ENCODE results near the gene PAQR6.

PAQR6 gene

DNA sequence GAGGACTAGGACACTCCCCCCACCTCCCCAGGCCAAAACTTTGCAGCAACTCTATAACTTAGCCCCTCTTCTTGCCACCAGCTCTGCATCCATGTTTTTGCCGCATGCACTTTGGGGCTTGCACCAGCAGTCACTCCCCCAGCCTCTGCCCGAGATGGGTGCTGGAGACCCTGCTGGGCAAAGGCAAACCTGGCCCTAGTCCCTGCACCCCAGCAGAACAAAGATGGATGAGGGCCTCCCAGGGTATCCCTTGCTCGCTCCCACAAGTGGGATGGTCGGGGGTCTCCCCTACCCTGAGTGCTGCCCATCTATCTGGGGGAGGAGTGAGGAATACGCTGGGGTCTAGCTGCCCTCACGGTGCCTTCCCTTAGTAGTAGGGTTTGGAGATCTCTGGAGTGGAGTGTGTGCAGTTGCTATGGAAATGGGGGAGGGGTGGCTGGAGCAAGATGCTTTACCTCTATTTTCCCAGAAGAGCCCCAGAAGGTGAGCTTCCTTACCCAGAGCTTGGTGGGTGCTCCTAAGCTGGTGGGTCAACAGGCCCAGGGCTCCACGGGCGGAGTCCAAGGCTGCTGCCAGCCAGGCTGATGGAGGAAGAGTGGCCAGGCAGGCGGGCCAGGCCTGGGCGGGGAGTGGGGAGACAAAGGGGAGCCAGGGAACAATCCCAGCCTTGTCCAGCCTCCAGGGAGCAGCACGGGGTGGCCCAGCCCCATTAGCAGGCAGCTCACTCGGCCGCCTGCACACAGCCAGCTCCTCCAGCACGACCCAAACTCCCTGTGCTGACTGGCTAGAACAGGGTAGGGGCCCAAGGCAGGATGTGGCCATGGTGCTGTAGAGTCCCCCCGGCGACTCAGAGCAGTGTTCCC lies at the start of gene PAQR6:
Gene PAQR6 (minus strand): TSS at position 597 of the 863 bp plus-strand sequence. CDS start 1,325 bp downstream, outside the sequence.
- H3K27me3 ChIP-seq (ENCODE audit: control insufficient read depth, insufficient read depth, low read length) = peaks cover 21% of the 10 kb centered on the region
- no peak within 1 kb of the TSS for H3K9ac ChIP-seq (ENCODE audit: low read length)
- H3K27ac ChIP-seq (ENCODE audit: low read depth, low read length) = no peak within 1 kb of the TSS
- peaks cover 29% of the 10 kb centered on the region for H3K36me3 ChIP-seq (ENCODE audit: control insufficient read depth, insufficient read depth, low read length)
- peaks cover 3% of the 10 kb centered on the region for H3K4me1 ChIP-seq (ENCODE audit: control insufficient read depth, insufficient read depth, low read length)
- H3K4me3 ChIP-seq (ENCODE audit: low read length) = no peak within 1 kb of the TSS

GRCh38 chr1:156295391-156295947 lies 47.6 kb upstream of the PAQR6 start, which contains the start of gene GLMP:
Gene GLMP (minus strand): TSS chr1:156295679. CDS start chr1:156295645, 34 bp downstream.
- peak within 1 kb of the TSS; percentile 67 for H3K27ac ChIP-seq (ENCODE audit: low read depth, low read length)
- H3K36me3 ChIP-seq (ENCODE audit: control insufficient read depth, insufficient read depth, low read length) = no peaks in the 10 kb centered on the region
- peak within 1 kb of the TSS; percentile 88 for H3K9ac ChIP-seq (ENCODE audit: low read length)
- peak within 1 kb of the TSS; percentile 91 for H3K4me3 ChIP-seq (ENCODE audit: low read length)
- no peaks in the 10 kb centered on the region for H3K27me3 ChIP-seq (ENCODE audit: control insufficient read depth, insufficient read depth, low read length)
- peaks cover 11% of the 10 kb centered on the region for H3K4me1 ChIP-seq (ENCODE audit: control insufficient read depth, insufficient read depth, low read length)

DNA sequence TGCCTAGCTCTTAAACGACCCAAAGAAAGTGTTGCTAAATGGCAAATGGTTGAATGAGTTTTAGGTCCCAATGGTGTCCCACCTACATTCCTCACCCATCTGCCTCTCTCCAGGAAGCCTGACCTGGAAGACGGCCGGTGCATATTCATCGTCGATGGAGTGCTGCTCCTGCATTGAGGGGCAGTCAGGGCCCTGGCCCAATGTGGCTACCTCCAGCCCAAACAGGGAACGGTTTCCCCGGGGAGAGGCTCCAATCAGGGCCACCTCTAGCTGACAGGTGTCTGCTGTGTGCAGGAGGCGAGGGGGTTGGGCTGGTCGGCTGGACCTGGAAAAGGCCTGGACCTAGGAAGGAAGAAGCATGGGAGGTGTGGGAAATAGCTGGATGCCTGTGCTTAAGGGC lies 46.0 kb upstream of the PAQR6 start:
- H3K4me3 ChIP-seq (ENCODE audit: low read length) = no peak overlapping the region
- H3K4me1 ChIP-seq (ENCODE audit: control insufficient read depth, insufficient read depth, low read length) = peaks cover 11% of the 10 kb centered on the region
- no peak overlapping the region for H3K9ac ChIP-seq (ENCODE audit: low read length)
- H3K27ac ChIP-seq (ENCODE audit: low read depth, low read length) = no peak overlapping the region
- H3K36me3 ChIP-seq (ENCODE audit: control insufficient read depth, insufficient read depth, low read length) = no peaks in the 10 kb centered on the region
- no peaks in the 10 kb centered on the region for H3K27me3 ChIP-seq (ENCODE audit: control insufficient read depth, insufficient read depth, low read length)

DNA sequence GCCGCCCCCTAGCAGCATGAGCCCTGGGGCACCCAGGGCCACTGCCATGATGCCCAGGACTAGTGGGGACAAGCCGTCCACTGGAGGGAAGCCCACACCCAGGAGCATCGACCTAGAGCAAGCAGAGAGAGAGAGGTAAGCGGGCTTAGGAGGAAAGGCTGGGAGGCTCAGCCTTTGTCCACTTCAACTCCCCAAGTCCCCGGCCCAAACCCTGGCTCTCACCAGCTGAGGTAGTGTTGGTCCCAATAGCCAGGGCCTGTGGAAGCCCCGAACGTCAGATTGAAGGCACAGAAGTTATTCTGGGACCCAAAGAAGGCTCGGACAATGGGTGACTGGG lies 45.2 kb upstream of the PAQR6 start:
- no peak overlapping the region for H3K27ac ChIP-seq (ENCODE audit: low read depth, low read length)
- no peaks in the 10 kb centered on the region for H3K27me3 ChIP-seq (ENCODE audit: control insufficient read depth, insufficient read depth, low read length)
- no peak overlapping the region for H3K4me3 ChIP-seq (ENCODE audit: low read length)
- H3K4me1 ChIP-seq (ENCODE audit: control insufficient read depth, insufficient read depth, low read length) = peaks cover 11% of the 10 kb centered on the region
- no peaks in the 10 kb centered on the region for H3K36me3 ChIP-seq (ENCODE audit: control insufficient read depth, insufficient read depth, low read length)
- H3K9ac ChIP-seq (ENCODE audit: low read length) = no peak overlapping the region

GRCh38 chr1:156291226-156292061 lies 43.6 kb upstream of the PAQR6 start:
- H3K27me3 ChIP-seq (ENCODE audit: control insufficient read depth, insufficient read depth, low read length) = no peaks in the 10 kb centered on the region
- H3K4me1 ChIP-seq (ENCODE audit: control insufficient read depth, insufficient read depth, low read length) = peaks cover 11% of the 10 kb centered on the region
- H3K4me3 ChIP-seq (ENCODE audit: low read length) = peak overlapping the region; percentile 69
- peak overlapping the region; percentile 77 for H3K27ac ChIP-seq (ENCODE audit: low read depth, low read length)
- no peaks in the 10 kb centered on the region for H3K36me3 ChIP-seq (ENCODE audit: control insufficient read depth, insufficient read depth, low read length)
- peak overlapping the region; percentile 39 for H3K9ac ChIP-seq (ENCODE audit: low read length)

- Histone ChIP-seq H3K9ac (ENCODE audit: low read length) (no peak overlapping the region), H3K27ac (ENCODE audit: low read depth, low read length) (no peak overlapping the region), H3K27me3 (ENCODE audit: control insufficient read depth, insufficient read depth, low read length) (no peaks in the 10 kb centered on the region), H3K4me3 (ENCODE audit: low read length) (no peak overlapping the region), H3K4me1 (ENCODE audit: control insufficient read depth, insufficient read depth, low read length) (peaks cover 7% of the 10 kb centered on the region), H3K36me3 (ENCODE audit: control insufficient read depth, insufficient read depth, low read length) (no peaks in the 10 kb centered on the region)
Measured at GRCh38 chr1:156289857-156290256, 42.0 kb upstream of the PAQR6 start.

- H3K9ac ChIP-seq (ENCODE audit: low read length) = no peak overlapping the region
- H3K27ac ChIP-seq (ENCODE audit: low read depth, low read length) = no peak overlapping the region
- peaks cover 15% of the 10 kb centered on the region for H3K4me1 ChIP-seq (ENCODE audit: control insufficient read depth, insufficient read depth, low read length)
- H3K27me3 ChIP-seq (ENCODE audit: control insufficient read depth, insufficient read depth, low read length) = no peaks in the 10 kb centered on the region
- no peak overlapping the region for H3K4me3 ChIP-seq (ENCODE audit: low read length)
- H3K36me3 ChIP-seq (ENCODE audit: control insufficient read depth, insufficient read depth, low read length) = no peaks in the 10 kb centered on the region
Measured at GRCh38 chr1:156286061-156286460, 38.2 kb upstream of the PAQR6 start.

- Histone ChIP-seq H3K27me3 (ENCODE audit: control insufficient read depth, insufficient read depth, low read length) (no peaks in the 10 kb centered on the region), H3K4me3 (ENCODE audit: low read length) (no peak overlapping the region), H3K36me3 (ENCODE audit: control insufficient read depth, insufficient read depth, low read length) (no peaks in the 10 kb centered on the region), H3K4me1 (ENCODE audit: control insufficient read depth, insufficient read depth, low read length) (peaks cover 16% of the 10 kb centered on the region), H3K9ac (ENCODE audit: low read length) (no peak overlapping the region), H3K27ac (ENCODE audit: low read depth, low read length) (no peak overlapping the region)
Measured at GRCh38 chr1:156285437-156285836, 37.6 kb upstream of the PAQR6 start.

- Histone ChIP-seq H3K27me3 (ENCODE audit: control insufficient read depth, insufficient read depth, low read length) (no peaks in the 10 kb centered on the region), H3K36me3 (ENCODE audit: control insufficient read depth, insufficient read depth, low read length) (no peaks in the 10 kb centered on the region), H3K27ac (ENCODE audit: low read depth, low read length) (no peak overlapping the region), H3K4me1 (ENCODE audit: control insufficient read depth, insufficient read depth, low read length) (peaks cover 16% of the 10 kb centered on the region), H3K9ac (ENCODE audit: low read length) (no peak overlapping the region), H3K4me3 (ENCODE audit: low read length) (no peak overlapping the region)
Measured at GRCh38 chr1:156284757-156285156, 36.9 kb upstream of the PAQR6 start.

DNA sequence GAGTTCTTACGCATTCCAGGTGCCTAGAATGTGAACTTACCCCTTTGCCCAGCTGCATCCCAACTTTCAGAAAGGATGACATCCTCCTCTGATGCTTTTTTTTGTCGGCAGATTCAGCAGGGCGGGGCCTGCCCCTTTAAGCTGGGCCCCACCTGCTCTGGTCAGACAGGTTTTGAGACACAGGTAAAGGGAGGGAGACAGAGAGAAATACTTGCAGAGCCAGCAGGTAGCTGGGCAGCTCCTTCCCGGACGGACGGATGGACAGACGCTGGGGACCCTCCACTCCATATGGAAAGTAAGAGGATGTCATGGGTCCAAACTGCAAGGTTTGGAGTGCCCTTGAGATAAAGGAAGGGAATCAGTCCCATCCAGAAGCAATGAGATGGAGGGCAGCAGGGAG lies 36.3 kb upstream of the PAQR6 start, which contains the start of gene TMEM79:
Gene TMEM79 (plus strand): TSS at position 214 of the 400 bp plus-strand sequence. CDS start 902 bp downstream, outside the sequence.
- Histone ChIP-seq H3K27me3 (ENCODE audit: control insufficient read depth, insufficient read depth, low read length) (no peaks in the 10 kb centered on the region), H3K9ac (ENCODE audit: low read length) (peak within 1 kb of the TSS; percentile 61), H3K27ac (ENCODE audit: low read depth, low read length) (peak within 1 kb of the TSS; percentile 77), H3K4me1 (ENCODE audit: control insufficient read depth, insufficient read depth, low read length) (peaks cover 16% of the 10 kb centered on the region), H3K36me3 (ENCODE audit: control insufficient read depth, insufficient read depth, low read length) (no peaks in the 10 kb centered on the region), H3K4me3 (ENCODE audit: low read length) (peak within 1 kb of the TSS; percentile 97)

DNA sequence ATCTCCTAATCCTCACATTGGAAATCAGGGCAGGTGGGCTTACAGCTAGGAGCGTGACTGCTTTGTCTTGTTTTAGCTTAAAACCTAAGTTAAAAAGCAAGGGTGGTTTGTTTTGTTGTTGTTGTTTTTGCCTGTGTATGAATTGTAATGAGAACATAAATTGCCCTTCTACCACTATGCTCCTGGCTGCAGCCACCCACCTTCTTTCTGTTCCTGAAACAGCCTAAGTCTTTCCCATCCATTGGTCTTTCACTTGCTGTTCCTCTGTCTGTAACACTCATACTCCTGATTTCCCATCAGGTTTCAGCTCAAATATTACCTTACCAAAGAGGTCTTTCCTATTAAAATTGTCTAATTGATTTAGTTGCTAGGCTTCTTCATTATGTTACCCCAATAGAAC lies 35.7 kb upstream of the PAQR6 start:
- no peaks in the 10 kb centered on the region for H3K27me3 ChIP-seq (ENCODE audit: control insufficient read depth, insufficient read depth, low read length)
- H3K27ac ChIP-seq (ENCODE audit: low read depth, low read length) = no peak overlapping the region
- H3K4me1 ChIP-seq (ENCODE audit: control insufficient read depth, insufficient read depth, low read length) = peaks cover 16% of the 10 kb centered on the region

More for the DNA sequence above, 35.7 kb upstream of the PAQR6 start:
- Histone ChIP-seq H3K9ac (ENCODE audit: low read length) (peak overlapping the region; percentile 61), H3K36me3 (ENCODE audit: control insufficient read depth, insufficient read depth, low read length) (peaks cover 3% of the 10 kb centered on the region), H3K4me3 (ENCODE audit: low read length) (peak overlapping the region; percentile 97)

Measured in rectal smooth muscle tissue (tissue), 1 donor.